ENCODE data around the gene SRC. TPM values are rescaled to one million over a fixed set of nuclear protein-coding genes. Genes with fewer than 3 reads are reported as not detected.
A peak's percentile ranks its signal among the peaks of the same experiment; 100 is the strongest.

The SRC gene
- total RNA-seq, 1 donor from 2014 or later, result 20.7 TPM

GRCh38 chr20:37394543-37395409 is 48.8 kb downstream of the SRC start:
- DNase-seq (ENCODE audit: low spot score), result no peak

GRCh38 chr20:37395410-37395797 is 49.5 kb downstream of the SRC start:
- no peak for DNase-seq (ENCODE audit: low spot score)

- DNase-seq (ENCODE audit: low spot score), result peak; percentile 66
These were observed 50.0 kb downstream of the SRC start for GRCh38 chr20:37395921-37396415.

- DNase-seq (ENCODE audit: low spot score), result peak; percentile 40
These were observed 50.6 kb downstream of the SRC start for GRCh38 chr20:37396416-37397075.

- no peak for DNase-seq (ENCODE audit: low spot score)
These were observed 51.4 kb downstream of the SRC start for GRCh38 chr20:37397076-37397953.

- no peak for DNase-seq (ENCODE audit: low spot score)
These were observed 52.2 kb downstream of the SRC start for GRCh38 chr20:37397954-37398749.

GRCh38 chr20:37398750-37399621 is 53.0 kb downstream of the SRC start:
- no peak for DNase-seq (ENCODE audit: low spot score)

- no peak for DNase-seq (ENCODE audit: low spot score)
These were observed 55.5 kb downstream of the SRC start for GRCh38 chr20:37401282-37401929.

- DNase-seq (ENCODE audit: low spot score), result no peak
These were observed 56.2 kb downstream of the SRC start for GRCh38 chr20:37401930-37402675.

- no peak for DNase-seq (ENCODE audit: low spot score)
These were observed 57.4 kb downstream of the SRC start for GRCh38 chr20:37403107-37404033.

- no peak for DNase-seq (ENCODE audit: low spot score)
These were observed 58.5 kb downstream of the SRC start for GRCh38 chr20:37404461-37404890.

GRCh38 chr20:37405351-37405897 is 59.5 kb downstream of the SRC start:
- no peak for DNase-seq (ENCODE audit: low spot score)

- peak; percentile 28 for DNase-seq (ENCODE audit: low spot score)
These were observed 60.4 kb downstream of the SRC start for GRCh38 chr20:37406010-37406998.

- no peak for DNase-seq (ENCODE audit: low spot score)
These were observed 61.2 kb downstream of the SRC start for GRCh38 chr20:37407019-37407566.

- peak; percentile 39 for DNase-seq (ENCODE audit: low spot score)
These were observed 61.6 kb downstream of the SRC start for GRCh38 chr20:37407573-37408002.
